HFF-Myc (cell line): ENCODE data around the gene NME7.

Experiments used
- DNase-seq: peaks from one replicate; pipeline ENCODE4 v3.0.0-alpha.2; 2011; ENCODE audit warnings: low read depth; ENCODE audit errors: extremely low read depth
- H3K4me3 ChIP-seq: replicated peaks from 2 replicates; pipeline ENCODE4 v1.5.1; 2011; ENCODE audit warnings: low read depth, mild to moderate bottlenecking, control low read depth, low read length
- TF ChIP-seq, protein P1 (sequence below): IDR thresholded peaks from 2 replicates; pipeline ENCODE4 v1.5.1; 2012; ENCODE audit warnings: mild to moderate bottlenecking, low read depth, low read length, control low read depth; ENCODE audit errors: missing control alignments

Gene NME7

DNA sequence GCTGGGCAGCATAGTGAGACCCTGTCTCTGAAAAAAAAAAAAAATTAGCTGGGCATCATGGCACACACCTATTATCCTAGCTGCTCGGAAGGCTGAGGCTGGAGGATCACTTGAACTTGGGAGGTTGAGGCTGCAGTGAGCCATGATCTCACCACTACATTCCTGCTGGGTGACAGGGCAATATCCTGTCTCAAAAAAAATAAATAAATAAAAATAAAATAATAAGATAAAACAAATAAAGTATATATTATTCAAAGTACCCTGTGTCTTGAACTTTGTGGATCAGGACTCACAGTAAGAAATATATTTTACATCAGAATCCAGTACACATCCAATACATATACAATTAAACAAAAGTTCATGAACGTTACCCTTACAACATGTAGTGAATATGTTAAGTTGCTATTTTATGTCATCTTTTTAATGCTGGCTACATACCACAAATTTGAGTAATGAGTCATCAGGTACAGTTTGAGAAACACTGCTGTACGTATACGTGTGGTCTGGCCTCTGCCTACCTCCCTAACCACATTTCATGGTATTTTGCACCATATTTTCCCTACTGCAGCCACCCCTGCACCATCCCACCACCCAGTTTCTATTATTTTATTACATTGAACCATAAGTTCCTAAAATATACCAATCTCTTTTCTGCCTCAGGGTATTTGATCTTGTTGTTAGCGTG lies 4.4 kb downstream of the NME7 start:
- DNase-seq: peak; percentile 61
- H3K4me3 ChIP-seq: no peak overlapping the region
- TF ChIP-seq, protein P1, sequence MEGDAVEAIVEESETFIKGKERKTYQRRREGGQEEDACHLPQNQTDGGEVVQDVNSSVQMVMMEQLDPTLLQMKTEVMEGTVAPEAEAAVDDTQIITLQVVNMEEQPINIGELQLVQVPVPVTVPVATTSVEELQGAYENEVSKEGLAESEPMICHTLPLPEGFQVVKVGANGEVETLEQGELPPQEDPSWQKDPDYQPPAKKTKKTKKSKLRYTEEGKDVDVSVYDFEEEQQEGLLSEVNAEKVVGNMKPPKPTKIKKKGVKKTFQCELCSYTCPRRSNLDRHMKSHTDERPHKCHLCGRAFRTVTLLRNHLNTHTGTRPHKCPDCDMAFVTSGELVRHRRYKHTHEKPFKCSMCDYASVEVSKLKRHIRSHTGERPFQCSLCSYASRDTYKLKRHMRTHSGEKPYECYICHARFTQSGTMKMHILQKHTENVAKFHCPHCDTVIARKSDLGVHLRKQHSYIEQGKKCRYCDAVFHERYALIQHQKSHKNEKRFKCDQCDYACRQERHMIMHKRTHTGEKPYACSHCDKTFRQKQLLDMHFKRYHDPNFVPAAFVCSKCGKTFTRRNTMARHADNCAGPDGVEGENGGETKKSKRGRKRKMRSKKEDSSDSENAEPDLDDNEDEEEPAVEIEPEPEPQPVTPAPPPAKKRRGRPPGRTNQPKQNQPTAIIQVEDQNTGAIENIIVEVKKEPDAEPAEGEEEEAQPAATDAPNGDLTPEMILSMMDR: no peak

DNA sequence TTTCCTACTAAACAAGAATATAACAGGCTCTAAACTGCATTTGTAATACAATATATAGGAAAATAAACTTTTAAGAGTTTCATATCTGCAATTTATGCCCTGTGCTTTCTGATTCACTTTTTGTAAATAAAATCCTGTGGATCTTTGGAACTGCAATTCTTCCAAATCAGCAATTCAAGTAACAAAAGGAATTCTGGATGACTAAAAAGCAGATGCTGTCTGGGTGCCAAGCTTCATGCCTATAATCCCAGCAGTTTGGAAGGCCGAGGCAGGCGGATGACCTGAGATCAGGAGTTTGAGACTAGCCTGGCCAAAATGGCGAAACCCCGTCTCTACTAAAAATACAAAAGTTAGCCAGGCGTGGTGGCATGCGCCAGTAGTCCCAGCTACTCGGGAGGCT lies 6.3 kb downstream of the NME7 start:
- no peak for DNase-seq
- H3K4me3 ChIP-seq: no peak overlapping the region

DNA sequence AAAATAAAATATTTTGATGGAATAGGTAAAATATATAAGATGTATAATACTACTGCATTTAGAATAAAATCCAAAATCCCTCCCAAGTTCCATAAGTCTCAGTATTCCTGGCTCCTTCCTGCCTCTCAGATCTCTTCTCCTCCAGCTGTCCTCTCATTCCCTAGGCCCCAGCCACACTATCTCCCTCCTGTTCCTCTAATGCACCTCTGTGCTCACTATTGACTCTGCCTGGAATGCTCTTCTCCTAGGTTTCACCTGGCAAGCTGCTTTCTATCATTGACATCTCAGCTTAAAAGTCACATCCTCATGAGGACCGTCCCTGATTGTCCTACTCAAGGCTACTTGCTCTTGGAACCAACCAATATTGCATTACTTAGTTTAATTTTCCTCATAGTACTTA lies 7.2 kb downstream of the NME7 start:
- no peak for DNase-seq
- no peak overlapping the region for H3K4me3 ChIP-seq
- TF ChIP-seq, protein P1: no peak

More for the DNA sequence above, 6.3 kb downstream of the NME7 start:
- TF ChIP-seq, protein P1: no peak

DNA sequence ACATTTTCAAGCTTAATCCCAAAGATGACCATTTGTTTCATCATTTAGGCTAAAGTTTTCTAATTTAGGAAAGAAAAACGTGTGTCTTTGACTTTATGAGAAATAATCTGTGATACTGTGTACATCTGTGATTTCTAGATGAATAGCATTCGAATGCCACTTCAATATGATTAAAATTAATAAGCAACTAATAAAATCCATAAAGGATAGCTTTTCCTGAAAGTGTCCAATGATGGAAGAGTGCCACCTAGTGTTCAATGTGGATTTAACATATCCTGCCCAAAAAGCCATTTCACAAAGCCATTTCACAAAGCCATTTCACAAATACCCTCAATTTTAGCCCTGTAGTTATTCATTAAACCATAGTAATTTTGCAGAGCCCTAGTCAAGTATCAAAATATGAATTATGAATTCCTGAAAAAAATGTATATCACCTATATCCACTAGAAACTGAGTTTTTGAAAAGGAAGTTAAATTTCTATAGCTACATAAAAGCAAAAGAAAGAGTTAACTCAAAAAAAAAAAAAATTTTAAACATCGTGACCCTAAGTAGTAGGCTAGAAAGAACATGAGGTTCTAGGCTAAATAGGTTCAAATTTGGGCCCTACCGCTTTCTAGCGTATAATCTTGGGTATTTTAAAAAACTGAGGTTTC lies 19.1 kb downstream of the NME7 start:
- TF ChIP-seq, protein P1: peak; percentile 51
- peak; percentile 43 for DNase-seq
- H3K4me3 ChIP-seq: no peak overlapping the region

DNA sequence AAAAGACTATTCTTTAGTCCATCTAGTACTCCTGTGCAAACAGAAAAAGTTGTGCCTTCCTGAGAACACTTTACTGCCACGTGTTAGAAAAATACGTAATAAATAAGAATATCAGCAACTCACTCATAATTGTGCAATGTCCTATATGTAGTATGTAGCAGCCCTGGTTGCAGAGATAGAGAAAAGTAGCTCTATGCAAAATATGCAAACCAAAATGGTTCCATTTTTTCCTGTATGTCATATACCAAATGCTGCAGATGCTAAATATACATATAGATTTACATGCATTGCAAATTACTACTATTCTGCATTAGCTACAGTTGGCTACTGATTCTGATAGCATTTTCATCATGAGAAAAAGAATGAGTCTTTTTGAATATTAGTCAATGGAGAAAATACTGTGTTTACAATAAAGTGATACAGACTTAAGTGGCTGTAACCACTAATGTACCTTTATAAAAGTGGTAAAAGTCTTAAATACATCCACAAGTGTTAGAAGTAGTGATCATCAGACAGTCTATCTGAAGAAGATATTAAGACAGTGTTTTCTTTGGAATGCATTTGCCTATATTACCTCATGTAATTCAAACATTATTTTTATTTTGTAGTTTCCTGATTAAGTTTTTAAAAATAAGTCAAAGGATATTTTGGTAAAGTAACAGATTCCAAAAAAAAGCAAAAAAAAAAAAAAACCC lies 19.8 kb downstream of the NME7 start:
- H3K4me3 ChIP-seq: no peak overlapping the region
- DNase-seq: no peak
- TF ChIP-seq, protein P1: no peak

DNA sequence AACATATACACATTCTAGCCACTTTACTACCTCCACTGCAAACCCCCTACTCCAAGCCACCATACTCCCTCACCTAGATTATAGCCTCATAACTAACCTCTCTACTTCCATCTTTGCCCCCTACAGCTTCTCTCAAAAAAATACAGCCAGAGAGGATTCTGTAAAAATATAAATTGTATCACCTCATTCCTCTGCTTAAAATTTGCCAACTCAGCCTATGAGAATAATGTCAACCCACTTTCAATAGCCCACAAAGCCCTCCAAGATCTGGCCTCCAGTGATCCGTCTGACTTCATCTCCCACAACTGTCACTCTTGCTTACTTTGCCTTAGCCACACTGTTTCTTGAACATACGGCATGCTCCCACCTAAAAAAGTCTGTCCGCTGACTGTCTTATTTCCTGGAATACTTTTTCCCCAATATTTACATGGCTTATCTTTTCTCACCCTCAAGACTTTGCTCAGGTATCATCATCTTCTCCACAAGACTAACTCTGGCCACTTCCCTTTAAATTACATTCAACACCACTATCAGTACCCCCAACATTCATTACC lies 21.5 kb downstream of the NME7 start:
- no peak for DNase-seq
- TF ChIP-seq, protein P1: no peak
- no peak overlapping the region for H3K4me3 ChIP-seq
